Left kidney (tissue), 2 donors: ENCODE data around the gene CCDC122. TPM values are rescaled to one million over a fixed set of nuclear protein-coding genes. Genes with fewer than 3 reads are reported as not detected.

Source experiments
- DNase-seq: peaks from one replicate; pipeline ENCODE4 v3.0.0-alpha.2; 2013
- polyA plus RNA-seq: library from polyadenylated mRNA; unstranded; fragments of 120-200 nt; gene quantifications from one replicate; pipeline ENCODE4 v1.2.1, GENCODE V29; 2013; ENCODE audit not compliant: insufficient read length

The CCDC122 gene
- polyA plus RNA-seq, 1 donor, result 11.0 TPM

DNA sequence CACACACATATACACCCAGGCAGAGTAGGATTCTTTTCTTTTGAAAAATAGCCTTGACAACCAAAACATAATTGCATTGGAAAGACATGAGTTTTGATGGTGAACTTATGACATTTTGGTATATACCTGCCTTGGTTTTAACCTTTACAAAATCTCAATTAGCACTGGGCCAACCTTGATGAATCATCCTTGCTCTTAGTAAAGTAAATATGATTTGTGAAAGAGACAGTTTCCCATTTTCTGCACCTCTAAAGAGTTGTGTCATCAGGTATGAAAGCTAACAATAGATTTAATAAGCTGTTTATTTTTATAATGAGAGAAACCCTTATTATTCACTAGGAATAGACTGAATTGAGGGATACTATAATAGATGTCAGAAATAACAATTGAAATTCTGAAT lies 77.0 kb downstream of the CCDC122 start:
- DNase-seq, result no peak

DNA sequence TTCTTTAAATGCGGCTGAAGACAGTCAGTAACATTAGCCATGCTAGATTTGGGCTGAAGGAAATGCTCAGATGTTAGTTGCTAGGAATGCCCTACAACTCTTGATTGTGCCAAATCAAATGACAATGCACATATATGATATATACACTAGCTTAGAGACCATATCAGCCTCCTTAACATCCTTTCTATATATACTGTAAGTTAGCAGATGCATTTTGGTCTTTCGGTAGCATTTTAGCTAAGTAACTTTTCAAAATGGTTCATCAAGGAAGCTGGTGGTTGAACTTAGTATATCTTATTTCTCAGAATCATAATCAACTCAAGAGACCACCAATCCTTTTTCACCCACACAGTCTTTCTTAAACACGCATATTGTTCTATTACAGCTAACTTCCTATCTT lies 78.7 kb downstream of the CCDC122 start:
- no peak for DNase-seq

DNA sequence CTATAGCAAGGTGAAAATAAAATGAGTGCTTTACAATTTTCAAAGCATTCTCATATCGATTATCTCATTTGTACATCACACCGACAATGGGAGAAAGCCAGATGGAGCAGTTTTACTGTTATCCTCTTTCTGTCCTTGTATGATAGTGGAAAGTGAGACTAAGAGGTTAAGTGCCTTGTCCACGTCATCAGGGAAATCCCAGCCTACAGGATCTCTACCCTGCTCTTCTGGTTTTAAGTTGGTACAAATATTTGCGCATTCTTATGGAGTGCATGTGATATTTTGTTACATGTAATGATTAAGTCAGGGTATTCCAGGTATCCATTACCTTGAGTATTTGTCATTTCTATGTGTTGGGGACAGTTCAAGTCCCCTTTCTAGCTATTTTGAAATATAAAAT lies 80.3 kb downstream of the CCDC122 start:
- no peak for DNase-seq

DNA sequence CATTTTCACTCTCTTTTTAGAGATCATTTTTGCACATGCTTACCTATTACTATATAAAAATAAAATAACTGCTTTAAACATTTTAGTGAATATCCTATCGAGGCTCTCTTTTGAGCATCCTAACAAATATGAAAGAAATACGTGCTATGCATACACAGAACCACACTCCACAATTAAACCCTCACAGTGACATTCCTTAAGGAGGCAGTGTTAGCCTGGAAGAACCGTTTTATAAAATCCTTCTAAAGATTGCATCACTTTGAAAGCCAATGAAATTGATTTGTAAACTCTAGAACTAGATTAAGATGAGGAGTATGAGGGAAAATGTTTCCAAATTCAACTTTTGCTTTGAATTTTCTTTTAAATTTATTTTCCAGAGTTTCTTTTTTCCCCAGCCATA lies 81.7 kb downstream of the CCDC122 start:
- DNase-seq, result no peak

DNA sequence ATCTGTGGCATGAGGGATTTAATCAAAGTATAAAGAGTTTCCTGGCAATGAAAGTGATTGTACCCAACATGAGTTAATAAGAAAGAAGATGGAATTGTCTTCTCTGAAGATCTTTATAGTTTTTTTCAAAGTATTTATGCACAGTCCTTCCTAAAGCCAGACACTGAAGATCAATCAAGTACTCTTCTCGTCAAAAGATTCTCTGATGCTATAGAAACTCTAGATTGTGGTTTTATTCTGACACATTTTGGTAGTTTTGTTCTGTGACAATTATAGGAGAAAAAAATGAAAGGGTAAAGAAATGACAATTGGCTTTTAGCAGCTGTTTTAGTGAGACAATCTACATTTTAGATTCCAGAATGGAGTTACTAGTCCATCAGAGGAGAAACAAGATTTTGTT lies 82.4 kb downstream of the CCDC122 start:
- DNase-seq, result no peak

DNA sequence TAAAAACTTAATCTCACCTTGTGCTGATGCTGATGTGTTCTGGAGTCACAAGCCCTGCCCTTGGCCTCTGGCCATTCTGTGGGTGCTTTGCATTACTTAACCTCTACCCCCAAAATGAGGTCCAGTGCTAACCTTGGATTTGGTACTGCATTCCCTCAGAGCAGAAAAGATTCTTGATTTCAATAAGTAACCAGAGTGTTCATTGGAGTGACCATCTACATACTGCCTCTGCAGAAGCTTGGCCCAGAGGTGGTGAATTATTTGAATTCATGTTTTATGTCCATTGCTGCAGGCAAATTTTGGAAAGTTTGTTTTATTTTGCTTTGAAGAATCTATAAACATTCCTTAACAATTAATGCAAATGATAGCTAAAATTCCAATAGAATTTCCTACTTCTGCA lies 85.1 kb downstream of the CCDC122 start:
- no peak for DNase-seq

DNA sequence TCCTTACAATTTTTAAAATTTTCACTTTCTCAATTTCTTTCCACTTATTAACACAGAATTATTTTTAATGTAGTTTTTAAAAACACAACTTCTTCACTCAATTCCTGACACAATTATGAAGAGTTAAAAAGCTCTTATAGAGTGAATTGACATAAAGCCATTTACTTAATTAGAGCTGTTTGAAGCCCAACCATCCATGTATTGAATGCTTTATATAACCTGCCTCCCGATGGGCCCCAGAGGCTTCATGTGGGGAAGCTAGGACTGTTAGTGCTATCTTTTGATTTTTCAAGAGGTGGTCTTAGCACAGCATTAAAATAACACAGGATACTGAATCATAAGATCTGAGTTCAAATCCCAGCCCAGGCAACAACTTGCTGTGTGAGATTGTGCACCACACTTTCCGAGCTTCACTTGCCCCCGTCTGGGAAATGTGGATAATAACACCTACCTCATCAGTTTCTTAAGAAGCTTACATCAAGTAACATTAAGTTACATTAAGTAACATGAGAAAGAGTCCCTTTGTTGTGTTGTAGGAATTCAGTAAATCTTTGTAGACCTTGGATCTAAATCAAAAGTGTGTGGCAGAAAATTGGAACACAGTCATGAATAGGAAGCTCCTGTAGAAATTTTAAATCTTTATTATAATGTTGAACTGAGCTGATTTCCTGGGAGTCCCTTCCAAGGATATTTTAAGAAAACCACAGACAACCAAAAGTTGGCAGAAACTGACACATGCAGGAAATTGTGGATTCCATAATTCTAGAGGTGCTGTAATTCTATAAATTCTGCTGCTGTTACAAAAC lies 87.3 kb downstream of the CCDC122 start:
- no peak for DNase-seq

DNA sequence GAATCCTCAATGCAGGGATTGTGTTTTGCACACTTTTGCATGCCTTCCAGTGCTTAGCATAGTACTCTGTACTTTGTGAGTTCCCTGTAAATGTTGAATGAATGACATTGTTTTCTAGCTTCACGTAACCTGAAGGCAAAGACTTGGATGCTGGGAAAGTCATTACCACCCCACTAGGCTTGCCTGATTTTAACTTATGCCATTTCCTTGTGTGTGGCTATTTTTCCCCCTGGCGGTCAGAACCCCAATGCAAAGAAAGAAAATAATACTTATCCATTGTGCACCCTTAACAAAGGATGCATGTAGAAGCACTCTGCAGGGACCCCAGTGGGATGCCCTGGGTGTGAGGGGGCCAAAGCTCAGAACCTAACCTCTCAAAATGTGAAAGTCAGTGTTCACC lies 91.5 kb downstream of the CCDC122 start:
- DNase-seq, result peak; percentile 61

DNA sequence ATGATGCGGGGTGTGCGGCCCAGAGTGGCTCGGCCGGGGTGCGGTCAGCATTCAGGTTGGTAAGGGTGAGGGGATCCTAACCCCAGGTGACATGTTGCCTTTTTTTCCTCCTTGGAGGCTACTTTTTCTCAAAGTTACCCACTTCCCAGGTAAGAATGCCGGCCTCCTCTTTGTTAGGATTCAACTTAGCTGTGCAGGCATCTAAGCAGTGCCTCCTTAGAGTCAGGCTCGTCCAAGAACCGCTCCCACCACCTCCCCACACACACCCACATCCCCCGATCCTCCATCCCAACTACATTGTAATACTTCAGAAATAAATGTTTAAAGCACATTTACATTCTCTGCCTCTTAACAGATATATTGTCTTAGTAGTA lies 92.0 kb downstream of the CCDC122 start:
- no peak for DNase-seq

DNA sequence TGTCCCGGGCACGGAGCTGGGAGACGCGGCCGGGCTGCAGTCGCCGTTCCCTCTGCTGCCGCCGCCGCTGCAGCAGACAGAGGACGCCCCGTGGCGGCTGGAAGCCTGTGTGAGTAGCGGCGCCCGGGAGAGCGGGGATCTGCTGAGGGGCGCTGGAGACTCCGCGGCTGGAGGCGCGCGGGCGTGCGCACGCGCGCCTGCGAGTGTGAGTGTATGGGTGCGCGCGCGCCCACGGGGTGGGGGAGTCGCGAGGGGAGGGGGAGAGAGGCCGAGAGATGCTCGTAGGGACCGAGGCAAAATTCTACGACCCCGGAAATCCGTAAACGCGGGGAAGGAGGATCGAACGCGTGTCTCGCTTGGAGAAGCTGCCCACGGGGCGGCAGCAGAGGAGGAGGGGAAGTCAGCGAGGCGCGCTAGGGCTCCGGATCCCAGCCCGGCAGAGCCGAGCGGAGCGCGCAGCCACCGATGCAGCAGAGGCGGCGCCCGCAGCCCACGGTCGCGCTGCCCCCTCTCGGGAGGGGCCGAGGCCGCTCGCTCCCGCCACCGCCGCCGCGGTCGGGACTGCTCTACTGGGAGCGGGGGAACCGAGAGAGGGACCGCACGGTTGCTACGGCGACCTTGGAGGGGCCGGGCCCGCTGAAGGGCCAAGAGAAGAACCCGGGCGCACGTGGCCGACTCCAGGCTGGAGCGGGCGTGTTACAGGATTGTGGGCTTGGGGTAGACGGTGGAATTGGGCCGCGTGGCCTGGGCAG lies 92.6 kb downstream of the CCDC122 start, which contains the start of gene ENOX1:
Gene ENOX1, minus strand, starts transcription at position 207 of the 752 bp plus-strand sequence.
- peak; percentile 83 for DNase-seq

DNA sequence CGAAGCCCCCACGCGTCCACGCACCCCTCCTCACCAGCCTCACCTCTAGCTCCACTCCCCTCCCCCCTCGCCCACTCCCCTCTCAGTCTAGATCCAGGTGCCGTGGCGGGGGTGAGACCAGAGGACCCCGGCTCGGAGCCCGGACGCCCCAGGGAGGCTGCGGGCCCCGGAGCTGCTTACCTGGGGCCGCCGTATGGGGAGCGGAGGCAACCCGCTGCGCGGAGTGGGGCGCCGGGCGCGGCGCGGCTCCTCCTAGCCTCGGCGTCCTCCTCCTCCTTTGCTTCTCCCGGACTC lies 93.1 kb downstream of the CCDC122 start:
- DNase-seq, result no peak

Other genes starting within 250 kb of the CCDC122 start
- gene ENOX1, start 92.8 kb downstream of the CCDC122 start, polyA plus RNA-seq, result 8.8 TPM
- 4.5 TPM for gene LACC1, start 164 bp upstream of the CCDC122 start, polyA plus RNA-seq